CD4-positive, alpha-beta T cell treated with Interleukin-2 at 100 ng/mL for 4 hours (primary cell): Measurements from ENCODE around the gene SPATA2.
"Not testable (repeated sequence)": the region's sequence is repeated elsewhere in the genome, so short reads cannot be mapped to it uniquely, and the experiment has no call there.

Experiments
- DNase-seq: peaks from one replicate; pipeline ENCODE4 v3.0.0-alpha.2; 2020; ENCODE audit warnings: low spot score

SPATA2 gene

GRCh38 chr20:49904440-49905214 lies 10.7 kb downstream of the SPATA2 start:
- DNase-seq: no peak

- DNase-seq: no peak
Measured at GRCh38 chr20:49901588-49901987, 13.7 kb downstream of the SPATA2 start.

- no peak for DNase-seq
Measured at GRCh38 chr20:49899541-49900383, 15.6 kb downstream of the SPATA2 start.

- no peak for DNase-seq
Measured at GRCh38 chr20:49896204-49896603, 19.1 kb downstream of the SPATA2 start.

- not testable (repeated sequence) for DNase-seq
Measured at GRCh38 chr20:49895474-49896093, 19.7 kb downstream of the SPATA2 start.

GRCh38 chr20:49894073-49894470 lies 21.3 kb downstream of the SPATA2 start:
- peak; percentile 8 for DNase-seq

- peak; percentile 8 for DNase-seq
Measured at GRCh38 chr20:49893242-49894072, 21.9 kb downstream of the SPATA2 start.

GRCh38 chr20:49892817-49893216 lies 22.5 kb downstream of the SPATA2 start:
- DNase-seq: no peak

GRCh38 chr20:49892260-49892659 lies 23.1 kb downstream of the SPATA2 start:
- DNase-seq: no peak

- no peak for DNase-seq
Measured at GRCh38 chr20:49891476-49892110, 23.7 kb downstream of the SPATA2 start.

- no peak for DNase-seq
Measured at GRCh38 chr20:49890471-49891361, 24.6 kb downstream of the SPATA2 start.

GRCh38 chr20:49889935-49890333 lies 25.4 kb downstream of the SPATA2 start:
- DNase-seq: no peak

GRCh38 chr20:49889001-49889934 lies 26.1 kb downstream of the SPATA2 start:
- DNase-seq: no peak

GRCh38 chr20:49888212-49889000 lies 26.9 kb downstream of the SPATA2 start:
- peak; percentile 54 for DNase-seq

GRCh38 chr20:49887251-49888211 lies 27.8 kb downstream of the SPATA2 start:
- DNase-seq: no peak

- no peak for DNase-seq
Measured at GRCh38 chr20:49886571-49887213, 28.6 kb downstream of the SPATA2 start.
